Skin of body (tissue), 3 donors: ENCODE results near the gene GABPB2. TPM values are rescaled to one million over a fixed set of nuclear protein-coding genes. Genes with fewer than 3 reads are reported as not detected.

ENCODE experiments used
- DNase-seq: peaks from one replicate; lab custom pipeline; 2025; lab: John Stamatoyannopoulos, UW
- small RNA-seq: library from RNA; depleted of rRNA; stranded (forward); fragments of <200 nt; gene quantifications from one replicate; pipeline ENCODE3, GENCODE V24; 2014; ENCODE audit warnings: low replicate concordance
- total RNA-seq: library from RNA; depleted of rRNA; stranded (reverse); fragments of >200 nt; gene quantifications from one replicate; pipeline ENCODE4 v1.2.3, GENCODE V29; 2014

Gene GABPB2
- total RNA-seq, 1 donor from 2014 or later: 14.0 TPM

DNA sequence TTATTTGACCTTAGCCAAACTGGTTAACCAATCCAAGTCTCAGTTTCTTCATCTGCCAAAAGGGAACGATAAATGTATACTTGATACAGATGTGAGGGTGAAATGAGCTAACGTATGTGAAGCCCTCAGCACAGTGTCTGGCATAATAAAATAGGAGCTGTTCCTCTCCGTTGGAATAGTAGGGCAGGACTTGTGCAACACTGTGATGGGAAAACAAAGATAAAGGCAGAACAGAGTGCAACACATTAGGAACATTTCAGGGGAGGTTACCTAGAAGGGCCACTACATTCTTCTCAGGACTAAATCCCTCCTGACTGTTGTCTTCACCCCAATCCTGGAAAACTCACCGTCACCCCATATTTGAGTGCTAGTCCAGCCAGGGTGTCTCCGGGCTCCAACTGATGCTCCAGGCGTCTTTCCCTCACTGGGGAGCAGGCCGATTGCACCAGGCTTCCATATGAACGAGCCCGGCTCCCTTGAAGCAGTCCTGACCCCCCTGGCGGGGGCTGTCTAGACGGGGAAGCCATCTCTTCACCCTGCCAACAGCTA lies 94.2 kb downstream of the GABPB2 start:
- no peak for DNase-seq

DNA sequence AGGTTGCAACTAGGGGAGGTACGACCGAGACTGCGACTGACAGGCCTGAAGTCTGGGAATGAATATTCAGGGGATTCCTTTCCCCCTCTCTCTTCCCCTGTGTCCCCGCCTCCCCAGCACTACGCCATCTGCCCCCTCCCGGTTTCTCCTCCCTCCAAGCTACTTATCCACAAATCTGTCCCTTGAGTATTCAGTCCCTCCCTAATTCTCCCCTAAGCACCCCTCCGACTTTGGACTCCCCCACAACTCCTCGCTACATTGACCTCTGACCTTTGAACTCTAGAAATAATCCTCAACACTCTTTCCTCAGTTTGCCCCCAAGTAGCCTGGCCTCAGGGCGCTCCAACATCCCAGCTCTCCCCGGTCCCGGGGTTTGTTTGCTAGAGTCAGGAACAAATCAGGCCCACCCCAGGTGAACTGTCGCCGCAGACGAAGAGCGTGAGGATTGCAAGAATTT lies 94.7 kb downstream of the GABPB2 start:
- DNase-seq: peak; percentile 91

DNA sequence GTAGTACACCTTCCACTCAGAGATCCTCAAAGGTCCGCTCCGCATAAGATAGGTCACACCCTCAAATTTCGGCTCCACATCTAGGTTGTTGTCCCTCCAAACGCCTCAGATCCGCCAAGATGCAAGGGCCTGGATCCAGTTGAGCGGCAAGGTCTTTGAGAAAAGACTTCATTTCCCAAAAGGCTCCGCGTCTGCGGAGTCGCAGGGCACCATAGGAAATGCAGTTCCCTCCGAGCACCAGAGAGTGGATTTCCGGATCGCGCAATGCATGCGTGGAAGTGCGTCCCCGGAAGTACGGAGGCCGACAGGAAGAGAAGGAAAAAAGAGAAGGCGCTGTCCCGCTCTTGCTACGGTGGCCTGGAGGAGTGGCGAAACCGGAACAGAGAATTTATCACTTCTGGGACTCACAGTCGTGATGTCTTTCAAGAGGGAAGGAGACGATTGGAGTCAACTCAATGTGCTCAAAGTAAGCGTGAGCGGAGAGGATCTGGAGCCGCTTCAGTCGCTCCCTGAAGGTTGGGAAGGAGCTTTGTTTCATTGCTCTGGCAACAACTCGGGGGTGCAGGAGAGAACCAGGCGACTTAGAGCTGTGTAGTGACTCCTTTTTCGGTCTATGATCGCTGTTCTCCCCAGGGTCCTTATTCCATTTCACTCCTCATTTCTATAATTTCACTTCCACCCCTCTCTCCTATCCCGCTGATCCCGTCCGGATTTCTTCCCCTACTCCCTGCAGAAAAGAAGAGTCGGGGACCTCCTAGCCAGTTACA lies 95.4 kb downstream of the GABPB2 start, which contains the start of the genes LYSMD1 and SCNM1:
Gene LYSMD1 (minus strand): TSS at position 165 of the 767 bp plus-strand sequence. CDS start 644 bp downstream, outside the sequence.
Gene SCNM1 (plus strand): TSS at position 407 of the 767 bp plus-strand sequence. CDS start 9 bp downstream, at position 416.
- DNase-seq: peak; percentile 99

DNA sequence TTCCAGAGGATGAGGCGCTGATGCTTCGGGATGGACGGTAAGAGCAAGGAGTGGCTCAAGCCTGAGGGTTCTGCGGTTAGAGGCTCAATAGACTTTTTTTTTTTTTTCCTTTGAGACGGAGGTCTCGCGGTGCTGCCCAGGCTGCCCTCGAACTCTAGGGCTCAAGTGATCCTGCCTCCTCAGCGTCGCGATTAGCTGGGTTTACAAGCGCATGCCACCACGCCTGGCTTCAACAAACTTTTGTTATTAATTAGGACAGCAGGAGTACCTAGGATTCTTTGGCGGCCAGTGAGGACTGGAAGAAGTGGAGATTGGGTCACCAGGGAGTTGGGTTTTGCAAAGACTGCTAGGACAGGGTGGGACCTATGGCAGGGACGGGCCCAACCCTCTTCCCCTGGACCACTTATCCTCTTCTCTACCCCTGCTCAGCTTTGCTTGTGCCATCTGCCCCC lies 96.0 kb downstream of the GABPB2 start:
- DNase-seq: no peak

DNA sequence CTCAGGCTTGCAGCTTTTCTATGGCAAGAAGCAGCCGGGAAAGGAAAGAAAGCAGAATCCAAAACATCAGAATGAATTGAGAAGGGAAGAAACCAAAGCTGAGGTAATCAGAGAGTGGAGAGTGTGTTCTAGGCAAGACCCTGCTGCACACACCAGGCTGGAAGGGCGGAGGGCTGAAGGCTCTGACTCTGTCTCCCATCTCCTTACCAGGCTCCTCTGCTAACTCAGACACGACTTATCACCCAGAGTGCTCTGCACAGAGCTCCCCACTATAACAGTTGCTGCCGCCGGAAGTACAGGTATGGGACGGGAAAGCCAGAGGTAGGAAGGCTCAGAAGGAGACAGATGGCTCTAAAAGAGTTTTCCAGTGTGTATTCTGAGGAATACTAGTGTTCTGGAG lies 96.6 kb downstream of the GABPB2 start:
- DNase-seq: no peak

DNA sequence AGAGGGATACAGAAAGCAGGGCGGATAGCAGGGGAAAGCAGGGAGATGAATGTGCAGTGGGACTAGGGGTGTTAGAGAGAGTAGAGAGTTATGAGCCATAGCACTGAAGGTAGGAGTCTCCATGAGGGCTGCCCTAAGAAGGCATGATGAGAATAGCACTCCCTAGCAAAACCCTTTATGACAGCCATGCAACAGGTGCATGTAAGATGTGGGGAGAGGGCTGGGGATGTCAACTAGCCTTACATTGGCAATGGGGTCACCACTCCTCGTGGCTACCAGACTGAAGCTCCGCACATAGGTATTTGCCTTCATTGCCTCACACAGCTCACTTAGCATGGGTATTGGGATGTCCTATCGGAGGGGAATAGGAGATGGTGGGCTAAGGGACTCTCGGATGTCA lies 100.6 kb downstream of the GABPB2 start:
- DNase-seq: no peak

Small RNAs within 50 kb of the gene (small RNA-seq; reads per million reads assigned to genes)
- not detected for gene RNU6-884P

Other genes starting within 250 kb of the GABPB2 start
- 48.4 TPM for gene ARNT, start 194.2 kb upstream of the GABPB2 start, total RNA-seq
- gene CTXND2, start 183.6 kb upstream of the GABPB2 start, total RNA-seq: 0.10 TPM
- gene SETDB1, start 144.4 kb upstream of the GABPB2 start, total RNA-seq: 36.5 TPM
- gene CERS2, start 95.9 kb upstream of the GABPB2 start, total RNA-seq: 43.7 TPM
- 4.7 TPM for gene ANXA9, start 88.5 kb upstream of the GABPB2 start, total RNA-seq
- gene MINDY1, start 63.9 kb upstream of the GABPB2 start, total RNA-seq: 19.4 TPM
- gene PRUNE1, start 62.3 kb upstream of the GABPB2 start, total RNA-seq: 11.4 TPM
- 37.0 TPM for gene BNIPL, start 34.2 kb upstream of the GABPB2 start, total RNA-seq
- gene C1orf56, start 23.0 kb upstream of the GABPB2 start, total RNA-seq: 1.8 TPM
- 59.2 TPM for gene CDC42SE1, start 11.1 kb upstream of the GABPB2 start, total RNA-seq
- 3.1 TPM for gene MLLT11, start 10.4 kb upstream of the GABPB2 start, total RNA-seq
- gene SEMA6C, start 75.9 kb downstream of the GABPB2 start, total RNA-seq: 10.7 TPM
- 2.2 TPM for gene TNFAIP8L2, start 85.9 kb downstream of the GABPB2 start, total RNA-seq
- 7.3 TPM for gene LYSMD1, start 95.1 kb downstream of the GABPB2 start, total RNA-seq
- gene SCNM1, start 95.4 kb downstream of the GABPB2 start, total RNA-seq: 19.2 TPM
- gene TMOD4, start 105.2 kb downstream of the GABPB2 start, total RNA-seq: 8.0 TPM
- gene VPS72, start 119.4 kb downstream of the GABPB2 start, total RNA-seq: 28.1 TPM
- gene PIP5K1A, start 127.8 kb downstream of the GABPB2 start, total RNA-seq: 70.1 TPM
- 88.1 TPM for gene PSMD4, start 184.0 kb downstream of the GABPB2 start, total RNA-seq
- gene ZNF687, start 211.5 kb downstream of the GABPB2 start, total RNA-seq: 8.4 TPM